Astrocyte of the spinal cord (primary cell): ENCODE measurements around the gene FCHSD2.

Experiments
- DNase-seq: peaks from one replicate; pipeline ENCODE4 v3.0.0; 2011; ENCODE audit warnings: low read depth, low spot score
- H3K4me3 ChIP-seq: 2 replicates; pipeline ENCODE4 v1.5.1; 2011; ENCODE audit warnings: low read depth, mild to moderate bottlenecking, low read length, moderate library complexity
- CTCF ChIP-seq: IDR thresholded peaks from 2 replicates; pipeline ENCODE4 v1.5.1; 2012; ENCODE audit warnings: low read depth, mild to moderate bottlenecking, low read length, inconsistent platforms
- in situ Hi-C: cut with HindIII; loops from 2 replicates; pipeline ENCODE4 v1.10.0; 2017; ENCODE audit warnings: low sequenced_read_pairs

FCHSD2 gene

GRCh38 chr11:73152861-73153483 lies 10.9 kb upstream of the FCHSD2 start:
- no peak overlapping the region for H3K4me3 ChIP-seq
- no peak for DNase-seq
- in situ Hi-C loops: no loop called here
- TF ChIP-seq CTCF: no peak

GRCh38 chr11:73152086-73152853 lies 10.2 kb upstream of the FCHSD2 start:
- no peak for TF ChIP-seq CTCF
- in situ Hi-C loops: no loop called here
- DNase-seq: no peak
- no peak overlapping the region for H3K4me3 ChIP-seq

- in situ Hi-C loops: no loop called here
- no peak for TF ChIP-seq CTCF
- DNase-seq: no peak
Measured at GRCh38 chr11:73151416-73151815, 9.3 kb upstream of the FCHSD2 start.

GRCh38 chr11:73149105-73149504 lies 7.0 kb upstream of the FCHSD2 start:
- TF ChIP-seq CTCF: no peak
- no peak for DNase-seq
- H3K4me3 ChIP-seq: no peak overlapping the region
- in situ Hi-C loops: no loop called here

More at GRCh38 chr11:73151416-73151815, 9.3 kb upstream of the FCHSD2 start:
- H3K4me3 ChIP-seq: no peak overlapping the region

- no peak for TF ChIP-seq CTCF
- no peak overlapping the region for H3K4me3 ChIP-seq
- no peak for DNase-seq
- in situ Hi-C loops: no loop called here
Measured at GRCh38 chr11:73147771-73148681, 5.9 kb upstream of the FCHSD2 start.

- in situ Hi-C loops: no loop called here
- no peak for DNase-seq
- TF ChIP-seq CTCF: no peak
- H3K4me3 ChIP-seq: no peak overlapping the region
Measured at GRCh38 chr11:73145986-73146575, 4.0 kb upstream of the FCHSD2 start.
